PC-3 (cell line): ENCODE results near the gene CFAP57. TPM values are rescaled to one million over a fixed set of nuclear protein-coding genes. Genes with fewer than 3 reads are reported as not detected.
A peak's percentile ranks its signal among the peaks of the same experiment; 100 is the strongest.

ENCODE experiments used
- ATAC-seq: fragments of 200-7000 bp; cut with Tn5 transposase; 2 replicates; pipeline ENCODE4 v1.9.1; 2020; ENCODE audit warnings: mild to moderate bottlenecking, moderate library complexity
- BruUV-seq: library from RNA; stranded (reverse); fragments of 400-500 nt; replicated peaks from 2 replicates; lab custom pipeline; 2021; lab: Mats Ljungman, UMichigan
- CTCF ChIA-PET: fragments of 300-600 bp; sonication (Branson Sonifier 250); formaldehyde crosslinking; loops from one replicate; lab custom pipeline; 2022; ENCODE audit warnings: antibody characterized with exemption; lab: Charles Lee
- POLR2A ChIA-PET: fragments of 300-600 bp; sonication (Branson Sonifier 250); formaldehyde crosslinking; loops from one replicate; lab custom pipeline; 2022; ENCODE audit warnings: antibody characterized with exemption; ENCODE audit not compliant: unreplicated experiment; lab: Charles Lee
- DNase-seq: peaks from one replicate; pipeline ENCODE4 v3.0.0-alpha.2; 2015
- H2AFZ ChIP-seq: fragments of 300-600 bp; sonication (generic); 2 replicates; pipeline ENCODE4 v1.6.0; 2016; ENCODE audit warnings: antibody characterized with exemption, low read length
- H3F3A ChIP-seq: fragments of 300-600 bp; sonication (generic); one replicate; pipeline ENCODE4 v1.6.0; 2017; ENCODE audit warnings: antibody characterized with exemption, low read length, control low read depth, mild to moderate bottlenecking; ENCODE audit not compliant: unreplicated experiment
- H3K27ac ChIP-seq: fragments of 300-600 bp; sonication (generic); 2 replicates; pipeline ENCODE4 v1.5.1; 2016; ENCODE audit warnings: mild to moderate bottlenecking, low read length
- H3K27me3 ChIP-seq: fragments of 300-600 bp; sonication (generic); 2 replicates; pipeline ENCODE4 v1.6.1; 2016; ENCODE audit warnings: low read length, mixed read lengths
- H3K36me3 ChIP-seq: fragments of 300-600 bp; sonication (generic); 2 replicates; pipeline ENCODE4 v1.6.1; 2016; ENCODE audit warnings: low read depth, mixed run types, low read length, mixed read lengths
- H3K4me1 ChIP-seq: fragments of 300-600 bp; sonication (generic); 2 replicates; pipeline ENCODE4 v1.5.1; 2016; ENCODE audit warnings: low read length; ENCODE audit not compliant: insufficient read depth
- H3K4me2 ChIP-seq: fragments of 300-600 bp; sonication (generic); 2 replicates; pipeline ENCODE4 v1.6.0; 2016; ENCODE audit warnings: low read length
- H3K4me3 ChIP-seq: fragments of 300-600 bp; sonication (generic); 2 replicates; pipeline ENCODE4 v1.5.1; 2016; ENCODE audit warnings: mild to moderate bottlenecking, low read length, mixed read lengths
- H3K79me2 ChIP-seq: fragments of 300-600 bp; sonication (generic); 2 replicates; pipeline ENCODE4 v1.6.1; 2017; ENCODE audit warnings: low read length, mixed read lengths
- H3K9ac ChIP-seq: fragments of 300-600 bp; sonication (generic); 2 replicates; pipeline ENCODE4 v1.6.0; 2016; ENCODE audit warnings: mild to moderate bottlenecking, low read length
- H3K9me2 ChIP-seq: fragments of 300-600 bp; sonication (generic); replicated peaks from 2 replicates; pipeline ENCODE4 v1.6.1; 2016; ENCODE audit warnings: mixed run types, low read length, mixed read lengths
- H3K9me3 ChIP-seq: fragments of 300-600 bp; sonication (generic); 2 replicates; pipeline ENCODE4 v1.6.1; 2016; ENCODE audit warnings: low read length, mixed read lengths
- H4K20me1 ChIP-seq: fragments of 300-600 bp; sonication (generic); 2 replicates; pipeline ENCODE4 v1.6.1; 2016; ENCODE audit warnings: low read length, mixed read lengths
- CTCF ChIP-seq: fragments of 300-600 bp; sonication (generic); conservative IDR thresholded peaks from 2 replicates; pipeline ENCODE4 v1.5.1; 2017; ENCODE audit warnings: antibody characterized with exemption, low read depth, mild to moderate bottlenecking, low read length
- EZH2 ChIP-seq: fragments of 300-600 bp; sonication (generic); IDR thresholded peaks from one replicate; pipeline ENCODE4 v1.6.1; 2017; ENCODE audit warnings: antibody characterized with exemption, mild to moderate bottlenecking, low read length; ENCODE audit not compliant: unreplicated experiment
- EZH2phosphoT487 ChIP-seq: fragments of 300-600 bp; sonication (generic); IDR thresholded peaks from 2 replicates; pipeline ENCODE4 v1.6.1; 2018; ENCODE audit warnings: mild to moderate bottlenecking, antibody characterized with exemption, low read length, borderline replicate concordance
- intact Hi-C: fragments of 100-400 bp; cut with micrococcal nuclease; formaldehyde crosslinking; loops from 2 replicates; pipeline ENCODE4 v1.9.0; 2023
- total RNA-seq: library from RNA; depleted of rRNA; stranded (reverse); fragments of >200 nt; gene quantifications from 2 replicates; pipeline ENCODE4 v1.2.3, GENCODE V29; 2014

The CFAP57 gene
- total RNA-seq, 1 experiment from 2014 or later: 1.2 TPM

GRCh38 chr1:43241413-43241836 lies 69.3 kb downstream of the CFAP57 start:
- CTCF ChIA-PET: interaction anchor here (1.3 kb wide), 1 partner anchor 173 kb away, joined by 5 read pairs; no protein-coding TSS in a partner anchor
- Histone ChIP-seq H3F3A (no peaks in the 10 kb centered on the region), H3K36me3 (no peaks in the 10 kb centered on the region), H3K79me2 (no peaks in the 10 kb centered on the region), H4K20me1 (no peaks in the 10 kb centered on the region), H3K4me3 (no peak overlapping the region), H3K4me1 (peaks cover 9% of the 10 kb centered on the region), H3K9ac (no peak overlapping the region), H3K9me2 (no peaks in the 10 kb centered on the region), H3K9me3 (0 out of 2 replicates have a peak, but pooled peaks cover 9% of the 10 kb centered on the region), H3K27me3 (no peaks in the 10 kb centered on the region), H3K4me2 (no peak overlapping the region), H3K27ac (no peak overlapping the region), H2AFZ (no peak overlapping the region)
- POLR2A ChIA-PET: no interaction called here
- ATAC-seq (peak; percentile 77), DNase-seq (peak; percentile 84)
- no TSS peak for BruUV-seq
- TF ChIP-seq CTCF (no peak), EZH2 (no peak), EZH2phosphoT487 (no peak)
- intact Hi-C loops: no loop called here

GRCh38 chr1:43243299-43243698 lies 71.2 kb downstream of the CFAP57 start:
- no peaks in the 10 kb centered on the region for H3F3A ChIP-seq
- no peak for TF ChIP-seq EZH2
- no peak for TF ChIP-seq EZH2phosphoT487
- no peak for TF ChIP-seq CTCF
- H3K9me2 ChIP-seq: no peaks in the 10 kb centered on the region
- no peak overlapping the region for H3K4me3 ChIP-seq
- no peak overlapping the region for H3K9ac ChIP-seq
- H3K79me2 ChIP-seq: no peaks in the 10 kb centered on the region
- intact Hi-C loops: no loop called here
- no peak overlapping the region for H2AFZ ChIP-seq
- no peak overlapping the region for H3K4me2 ChIP-seq
- no peaks in the 10 kb centered on the region for H4K20me1 ChIP-seq
- no TSS peak for BruUV-seq
- DNase-seq (no peak), ATAC-seq (no peak)
- no peaks in the 10 kb centered on the region for H3K36me3 ChIP-seq
- no peak overlapping the region for H3K27ac ChIP-seq
- CTCF ChIA-PET: no interaction called here
- peaks cover 9% of the 10 kb centered on the region for H3K4me1 ChIP-seq
- peaks cover 19% of the 10 kb centered on the region for H3K9me3 ChIP-seq
- POLR2A ChIA-PET: interaction anchor here (0.7 kb wide), 1 partner anchor 10 kb away, joined by 5 read pairs; no protein-coding TSS in a partner anchor
- no peaks in the 10 kb centered on the region for H3K27me3 ChIP-seq

- TF ChIP-seq EZH2 (no peak), CTCF (no peak), EZH2phosphoT487 (no peak)
- Histone ChIP-seq H3K27ac (no peak overlapping the region), H2AFZ (no peak overlapping the region), H3K9me2 (no peaks in the 10 kb centered on the region), H3K79me2 (no peaks in the 10 kb centered on the region), H3K36me3 (no peaks in the 10 kb centered on the region), H4K20me1 (no peaks in the 10 kb centered on the region), H3K4me2 (no peak overlapping the region), H3K27me3 (no peaks in the 10 kb centered on the region), H3K9ac (no peak overlapping the region), H3K9me3 (peaks cover 28% of the 10 kb centered on the region), H3F3A (no peaks in the 10 kb centered on the region), H3K4me3 (no peak overlapping the region), H3K4me1 (peaks cover 3% of the 10 kb centered on the region)
- POLR2A ChIA-PET: no interaction called here
- CTCF ChIA-PET: no interaction called here
- DNase-seq (no peak), ATAC-seq (no peak)
- intact Hi-C loops: no loop called here
- BruUV-seq: no TSS peak
These were observed 74.5 kb downstream of the CFAP57 start for GRCh38 chr1:43246466-43247213.
